Mucosa of stomach (tissue), 1 donor: ENCODE measurements around the gene C2CD3.

ENCODE experiments used
- H3K27me3 ChIP-seq: one replicate; pipeline ENCODE4 v1.7.0; 2013; ENCODE audit warnings: mild to moderate bottlenecking, low read length; ENCODE audit not compliant: control insufficient read depth, insufficient read depth
- H3K36me3 ChIP-seq: one replicate; pipeline ENCODE4 v1.7.0; 2013; ENCODE audit warnings: low read length; ENCODE audit not compliant: control insufficient read depth, insufficient read depth
- H3K4me1 ChIP-seq: one replicate; pipeline ENCODE4 v1.7.0; 2013; ENCODE audit warnings: mild to moderate bottlenecking, low read length; ENCODE audit not compliant: control insufficient read depth, insufficient read depth
- H3K4me3 ChIP-seq: one replicate; pipeline ENCODE4 v1.7.0; 2013; ENCODE audit warnings: low read length
- H3K9ac ChIP-seq: one replicate; pipeline ENCODE4 v1.7.0; 2013; ENCODE audit warnings: mild to moderate bottlenecking, low read length, moderate library complexity
- H3K9me3 ChIP-seq: one replicate; pipeline ENCODE4 v1.7.0; 2013; ENCODE audit warnings: mild to moderate bottlenecking, low read length, moderate library complexity; ENCODE audit not compliant: control insufficient read depth
- donor health status: Pancreatic carcinoma.

C2CD3 gene

DNA sequence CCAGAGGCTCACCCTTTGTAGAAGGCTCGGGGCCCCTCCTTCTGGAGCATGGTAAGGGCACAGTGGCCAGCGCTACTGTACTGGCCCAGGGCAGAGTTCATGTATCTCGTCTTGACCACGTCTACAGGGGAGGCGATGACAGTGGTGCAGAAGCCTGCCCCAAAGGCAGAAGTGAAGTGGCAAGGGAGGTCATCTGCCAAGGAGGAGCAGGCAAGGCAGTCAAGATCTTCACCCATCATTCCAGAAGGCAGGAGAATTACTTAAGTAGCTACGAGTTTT is 195.4 kb downstream of the C2CD3 start:
- no peak overlapping the region for H3K4me3 ChIP-seq
- peaks cover 4% of the 10 kb centered on the region for H3K36me3 ChIP-seq
- H3K4me1 ChIP-seq: peaks cover 48% of the 10 kb centered on the region
- no peaks in the 10 kb centered on the region for H3K9me3 ChIP-seq
- no peaks in the 10 kb centered on the region for H3K27me3 ChIP-seq
- no peak overlapping the region for H3K9ac ChIP-seq

DNA sequence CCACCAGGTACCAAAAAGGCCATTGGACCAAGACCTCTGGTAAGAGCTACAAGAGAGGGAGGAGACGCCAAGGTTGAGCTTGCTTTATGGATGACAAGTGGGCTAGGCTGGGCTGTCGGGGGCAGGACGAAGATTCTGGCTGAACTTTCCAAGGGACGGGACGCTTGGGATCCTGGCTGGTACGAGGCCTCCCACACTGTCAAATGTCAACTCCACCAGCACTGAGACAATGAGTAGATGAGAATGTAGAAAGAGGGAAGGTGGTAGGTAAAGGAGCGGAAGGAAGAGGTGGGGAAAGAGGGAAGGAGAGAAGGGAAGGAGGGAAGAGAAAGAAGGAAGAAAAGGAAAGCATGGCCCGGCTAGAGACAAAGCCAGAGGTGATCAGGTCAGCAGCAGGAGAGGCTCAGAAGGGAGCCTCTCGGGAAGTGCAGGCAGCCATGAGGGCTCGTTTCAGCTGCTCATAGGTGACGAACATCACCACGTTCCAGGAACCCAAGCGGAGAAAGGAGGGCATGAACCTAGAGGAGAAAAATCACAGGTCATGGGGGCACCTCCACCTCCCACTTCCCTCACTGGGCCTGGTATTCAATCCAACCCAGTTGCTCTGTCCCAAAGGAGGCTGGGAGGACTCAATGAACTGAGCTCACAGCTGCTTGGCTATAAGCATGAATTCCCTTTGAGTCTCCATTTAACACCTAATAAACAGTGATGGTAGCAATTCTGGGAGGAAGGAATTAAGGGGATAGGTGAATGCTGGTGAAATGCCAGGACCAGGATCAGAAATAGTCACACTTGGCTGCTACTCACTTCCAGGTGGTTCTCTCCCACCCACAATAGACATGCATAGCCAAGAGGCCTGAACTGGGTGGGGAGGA is 196.0 kb downstream of the C2CD3 start:
- Histone ChIP-seq H3K9me3 (no peaks in the 10 kb centered on the region), H3K27me3 (no peaks in the 10 kb centered on the region), H3K4me3 (no peak overlapping the region), H3K36me3 (peaks cover 4% of the 10 kb centered on the region), H3K4me1 (peaks cover 46% of the 10 kb centered on the region), H3K9ac (no peak overlapping the region)

DNA sequence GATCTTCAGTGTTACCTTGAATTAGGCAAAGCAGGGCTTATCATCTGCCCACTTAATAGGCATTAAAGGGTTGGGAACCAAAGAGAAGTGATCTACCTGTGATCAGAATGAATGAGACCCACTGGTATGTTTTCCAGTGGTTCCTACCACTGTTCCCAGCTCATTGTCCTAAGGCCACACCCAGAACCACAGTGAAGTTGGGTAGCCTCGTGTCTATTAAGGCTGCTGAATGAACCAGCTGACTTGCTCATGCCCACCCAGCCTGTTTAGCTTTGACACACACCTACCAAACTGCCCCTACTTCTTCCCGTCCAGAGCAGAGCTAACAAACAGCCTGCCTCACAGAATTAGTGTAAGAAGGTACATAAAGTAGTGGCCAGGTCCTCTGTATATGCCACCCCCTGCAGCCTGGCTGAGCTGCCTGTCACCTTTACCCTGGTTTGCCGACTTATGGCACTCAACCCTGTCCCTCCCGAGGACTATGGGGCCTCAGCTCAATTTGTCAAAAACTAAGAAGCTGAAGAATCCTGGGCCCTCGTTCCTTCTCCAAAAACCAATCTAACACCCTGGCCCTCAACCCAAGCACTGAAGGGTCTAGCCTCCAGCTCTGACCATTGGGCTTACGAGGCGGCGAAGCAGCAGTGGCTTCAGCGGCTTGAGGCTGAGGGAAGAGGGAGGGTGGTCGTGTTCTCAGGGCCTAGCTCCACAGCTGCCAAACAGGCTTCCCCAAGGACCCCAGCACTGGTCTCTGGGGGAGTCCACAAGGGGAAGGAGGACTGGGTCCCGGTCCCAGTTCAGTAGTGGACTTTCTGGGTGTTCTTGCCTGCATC is 198.0 kb downstream of the C2CD3 start:
- H3K36me3 ChIP-seq: peaks cover 4% of the 10 kb centered on the region
- H3K4me1 ChIP-seq: peaks cover 36% of the 10 kb centered on the region
- no peak overlapping the region for H3K4me3 ChIP-seq
- H3K27me3 ChIP-seq: no peaks in the 10 kb centered on the region
- no peaks in the 10 kb centered on the region for H3K9me3 ChIP-seq
- H3K9ac ChIP-seq: no peak overlapping the region

DNA sequence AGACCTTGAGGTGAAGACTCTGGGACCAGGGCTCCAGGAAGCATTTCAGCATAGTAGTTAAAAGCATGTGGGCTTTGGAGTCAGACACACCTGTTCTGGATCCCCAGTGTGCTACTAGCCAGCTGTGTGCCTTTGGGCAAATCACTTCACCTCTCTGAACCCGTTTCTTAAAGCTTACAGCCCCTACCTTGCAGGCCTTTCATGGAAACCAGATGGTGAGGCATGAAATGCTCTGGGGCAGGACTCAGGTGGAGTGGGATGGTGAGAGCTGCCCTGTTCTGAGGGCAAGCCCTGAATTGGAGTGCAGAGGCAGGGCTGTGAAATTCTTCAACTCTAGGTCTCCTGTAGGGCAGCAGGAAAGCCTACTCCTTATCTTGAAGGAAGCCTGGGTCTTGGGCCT is 198.6 kb downstream of the C2CD3 start:
- no peaks in the 10 kb centered on the region for H3K9me3 ChIP-seq
- peaks cover 4% of the 10 kb centered on the region for H3K36me3 ChIP-seq
- H3K4me3 ChIP-seq: no peak overlapping the region
- H3K9ac ChIP-seq: no peak overlapping the region
- no peaks in the 10 kb centered on the region for H3K27me3 ChIP-seq
- peaks cover 29% of the 10 kb centered on the region for H3K4me1 ChIP-seq

DNA sequence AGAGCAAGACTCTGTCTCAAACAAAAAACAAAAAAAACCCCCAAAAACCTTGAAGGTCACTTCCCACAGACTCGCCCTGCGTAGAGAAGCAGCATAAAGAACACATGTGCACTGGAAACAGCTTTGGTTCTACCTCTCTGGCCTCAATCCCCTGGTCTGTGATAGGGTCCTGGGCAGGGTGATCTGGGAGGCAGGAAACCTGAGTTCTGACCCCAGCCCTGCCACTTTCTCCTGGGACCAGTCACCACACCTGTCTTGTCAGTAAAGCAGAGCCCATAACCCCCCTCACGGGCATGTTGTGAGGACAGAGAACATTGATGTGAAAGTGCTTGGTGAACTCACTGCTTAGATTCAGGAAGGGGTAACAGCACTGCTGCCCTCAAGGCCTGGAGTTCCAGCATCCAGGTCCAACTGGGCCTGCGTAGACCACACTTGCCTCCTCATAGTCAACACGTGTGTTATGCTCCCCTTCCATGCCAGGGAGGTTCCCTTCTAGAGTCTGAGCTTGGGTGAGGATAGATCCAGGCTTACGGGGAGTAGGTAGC is 199.6 kb downstream of the C2CD3 start:
- Histone ChIP-seq H3K9ac (no peak overlapping the region), H3K4me3 (no peak overlapping the region), H3K4me1 (peaks cover 29% of the 10 kb centered on the region), H3K36me3 (peaks cover under 1% of the 10 kb centered on the region), H3K27me3 (no peaks in the 10 kb centered on the region), H3K9me3 (no peaks in the 10 kb centered on the region)

DNA sequence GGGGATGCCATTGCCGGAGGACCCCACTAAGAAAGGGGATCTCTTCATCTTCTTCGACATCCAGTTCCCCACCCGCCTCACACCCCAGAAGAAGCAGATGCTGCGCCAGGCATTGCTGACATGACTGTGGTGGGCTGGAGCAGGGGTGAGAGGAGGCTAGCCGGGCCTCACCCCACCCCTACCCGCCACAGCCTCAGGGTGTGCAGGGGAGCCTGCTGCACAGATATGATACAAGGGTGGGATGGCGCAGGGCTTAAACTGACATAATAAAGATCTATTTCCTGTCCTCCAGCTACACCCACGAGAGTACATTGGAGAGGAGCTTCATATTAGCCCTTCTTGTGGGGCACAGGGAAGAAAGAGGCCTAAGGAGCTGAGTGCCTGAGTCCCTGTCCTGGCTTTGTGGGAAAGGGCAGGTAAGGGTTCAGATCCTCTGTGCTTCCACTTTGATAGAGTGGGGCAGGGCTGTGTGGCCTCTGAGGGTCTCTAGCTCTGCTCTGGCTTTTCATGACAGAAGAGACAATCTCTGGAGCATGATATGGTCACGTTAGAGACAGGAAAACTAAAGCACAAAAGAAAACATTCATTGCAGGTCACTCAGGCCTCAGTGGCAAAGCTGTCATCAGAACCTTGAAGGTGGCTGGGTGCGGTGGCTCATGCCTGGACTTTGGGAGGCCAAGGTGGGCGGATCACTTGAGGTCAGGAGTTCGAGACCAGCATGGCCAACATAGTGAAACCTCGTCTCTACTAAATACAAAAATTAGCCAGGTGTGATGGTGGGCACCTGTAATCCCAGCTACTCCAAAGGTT is 200.6 kb downstream of the C2CD3 start:
- no peaks in the 10 kb centered on the region for H3K36me3 ChIP-seq
- peaks cover 29% of the 10 kb centered on the region for H3K4me1 ChIP-seq
- no peaks in the 10 kb centered on the region for H3K27me3 ChIP-seq
- no peaks in the 10 kb centered on the region for H3K9me3 ChIP-seq
- H3K9ac ChIP-seq: no peak overlapping the region
- no peak overlapping the region for H3K4me3 ChIP-seq

DNA sequence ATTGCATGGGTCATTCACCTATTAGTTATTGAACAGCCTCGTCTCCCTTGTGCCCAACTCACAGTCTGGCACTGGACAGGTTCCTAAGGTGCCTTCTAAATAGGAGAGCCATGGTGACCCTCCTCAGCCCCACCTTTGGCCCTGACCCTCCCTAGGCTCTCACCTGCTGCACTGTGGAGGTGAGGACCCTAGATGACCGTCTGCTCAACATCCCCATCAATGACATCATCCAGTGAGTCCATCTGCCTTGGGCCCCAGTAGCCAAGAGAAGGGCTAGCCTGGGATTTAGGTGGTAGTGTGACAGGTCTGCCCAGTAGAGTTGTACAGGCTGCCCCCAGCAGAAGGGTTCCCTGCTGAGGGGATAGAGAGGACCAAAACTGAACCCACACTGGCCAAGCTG is 201.7 kb downstream of the C2CD3 start:
- no peaks in the 10 kb centered on the region for H3K9me3 ChIP-seq
- no peak overlapping the region for H3K4me3 ChIP-seq
- no peak overlapping the region for H3K9ac ChIP-seq
- H3K36me3 ChIP-seq: no peaks in the 10 kb centered on the region
- H3K27me3 ChIP-seq: no peaks in the 10 kb centered on the region
- peaks cover 30% of the 10 kb centered on the region for H3K4me1 ChIP-seq

DNA sequence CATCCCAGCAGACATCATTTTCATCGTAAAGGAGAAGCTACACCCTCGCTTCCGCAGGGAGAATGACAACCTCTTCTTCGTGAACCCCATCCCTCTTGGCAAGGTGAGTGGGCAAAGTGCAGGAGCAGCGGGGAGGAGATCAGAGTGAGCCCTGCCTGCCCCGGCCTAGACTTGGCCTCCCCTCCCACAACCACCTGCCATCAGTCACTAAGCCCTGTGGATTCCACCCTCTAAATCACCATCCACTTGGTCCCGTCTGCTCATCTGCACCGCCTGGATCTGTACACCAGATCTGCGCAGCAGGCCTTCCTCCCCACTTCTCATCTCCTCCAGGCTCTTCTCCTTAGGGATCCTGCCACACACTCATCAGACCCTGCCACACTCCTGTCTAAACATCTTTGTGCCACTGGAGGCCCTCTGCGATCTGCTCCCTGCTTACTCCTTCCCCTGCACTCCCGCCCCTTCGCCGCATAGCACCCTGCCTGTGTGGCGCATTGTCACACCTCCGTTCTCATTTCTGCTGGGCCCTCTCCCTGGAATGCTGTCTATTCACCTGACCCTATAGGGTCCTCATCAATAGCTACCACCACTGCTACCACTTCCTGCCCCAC is 202.3 kb downstream of the C2CD3 start:
- Histone ChIP-seq H3K9ac (no peak overlapping the region), H3K9me3 (no peaks in the 10 kb centered on the region), H3K4me3 (no peak overlapping the region), H3K36me3 (no peaks in the 10 kb centered on the region), H3K4me1 (peaks cover 26% of the 10 kb centered on the region), H3K27me3 (no peaks in the 10 kb centered on the region)

DNA sequence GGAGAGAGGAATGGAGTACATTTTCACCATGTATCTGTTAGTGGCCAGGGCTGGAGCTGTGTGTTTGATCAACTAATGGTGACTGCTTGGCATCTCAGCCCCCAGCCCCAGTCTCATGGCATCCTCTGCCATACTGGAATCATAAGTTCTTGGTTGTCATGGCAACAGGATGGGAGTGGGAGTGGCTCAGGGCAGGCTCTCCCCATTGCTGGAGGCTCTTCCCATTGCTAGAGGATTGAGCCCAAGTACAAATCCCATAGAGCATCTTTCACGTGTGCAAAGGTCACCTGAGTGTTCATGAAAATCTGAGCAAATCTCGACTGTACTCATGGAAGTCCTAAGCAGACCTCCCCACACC is 205.1 kb downstream of the C2CD3 start:
- no peaks in the 10 kb centered on the region for H3K36me3 ChIP-seq
- no peaks in the 10 kb centered on the region for H3K27me3 ChIP-seq
- H3K4me3 ChIP-seq: no peak overlapping the region
- H3K9ac ChIP-seq: no peak overlapping the region
- H3K9me3 ChIP-seq: no peaks in the 10 kb centered on the region
- peaks cover 15% of the 10 kb centered on the region for H3K4me1 ChIP-seq

DNA sequence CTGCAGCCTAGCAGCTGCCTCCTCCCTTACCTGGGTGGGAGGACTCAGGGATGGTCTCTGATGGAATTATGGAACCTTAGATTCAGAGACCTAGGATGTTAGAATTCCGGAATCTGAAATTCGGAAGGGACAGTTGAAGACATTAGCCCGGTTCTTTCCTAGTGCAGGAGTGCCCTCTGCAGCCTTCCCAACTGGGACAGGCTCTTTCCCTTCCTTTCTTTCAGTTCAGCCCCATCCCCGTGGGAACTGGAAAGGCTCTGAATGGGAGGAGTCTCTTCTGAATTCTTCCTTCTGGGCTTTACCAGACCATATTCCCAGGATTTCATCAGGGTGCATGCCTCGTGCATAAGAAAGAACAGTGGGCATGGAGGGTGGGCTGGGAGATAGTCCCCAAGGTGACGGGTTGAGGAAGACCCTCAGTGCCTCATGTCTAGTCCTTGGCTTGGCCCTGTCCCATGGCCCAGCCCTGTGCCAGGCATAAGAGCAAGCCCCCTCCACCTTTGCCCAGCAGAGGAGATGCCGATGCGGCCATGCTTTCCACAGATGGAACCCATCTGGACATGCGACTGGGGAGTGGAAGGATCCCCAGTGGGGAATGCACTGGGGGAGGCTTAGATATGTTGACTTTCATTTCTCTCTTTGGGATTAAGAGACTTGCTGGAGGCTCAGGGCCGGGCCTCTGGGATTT is 205.6 kb downstream of the C2CD3 start:
- Histone ChIP-seq H3K36me3 (no peaks in the 10 kb centered on the region), H3K27me3 (no peaks in the 10 kb centered on the region), H3K9ac (no peak overlapping the region), H3K4me3 (no peak overlapping the region), H3K9me3 (no peaks in the 10 kb centered on the region), H3K4me1 (peaks cover 14% of the 10 kb centered on the region)

DNA sequence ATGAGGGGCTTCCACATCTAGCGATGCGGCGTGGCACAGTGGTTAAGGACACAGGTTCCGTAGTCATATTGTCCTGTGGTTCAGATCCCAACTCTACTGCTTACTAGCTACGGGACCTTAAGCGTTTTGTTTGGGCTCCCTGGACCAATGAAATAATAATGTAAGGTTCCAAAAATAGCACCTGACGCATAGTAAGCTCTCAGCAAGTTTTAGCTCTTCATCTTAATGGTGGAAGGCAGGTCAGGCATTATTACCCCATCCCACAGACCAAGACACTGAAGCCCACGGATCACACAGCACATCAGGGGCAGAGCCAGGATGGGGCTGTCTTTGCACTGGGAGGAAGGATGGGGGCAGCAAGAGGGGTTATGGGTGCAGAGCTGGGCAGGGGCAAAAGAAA is 206.9 kb downstream of the C2CD3 start:
- no peaks in the 10 kb centered on the region for H3K9me3 ChIP-seq
- H3K36me3 ChIP-seq: no peaks in the 10 kb centered on the region
- no peak overlapping the region for H3K9ac ChIP-seq
- H3K27me3 ChIP-seq: no peaks in the 10 kb centered on the region
- H3K4me3 ChIP-seq: no peak overlapping the region
- H3K4me1 ChIP-seq: peaks cover 9% of the 10 kb centered on the region
